ENCODE results near the gene HCN2. TPM values are rescaled to one million over a fixed set of nuclear protein-coding genes. Genes with fewer than 3 reads are reported as not detected.
"Not testable (repeated sequence)": the region's sequence is repeated elsewhere in the genome, so short reads cannot be mapped to it uniquely, and the experiment has no call there.

Gene HCN2
- polyA plus RNA-seq, 3 donors, result 0.09 to 0.29 (median 0.22) TPM

- WGBS, 3 donors, result 20 to 29% (median 27%) methylated on average over 32 to 36 of the region's 36 CpGs
- H3K27ac ChIP-seq (ENCODE audit: low read depth, low read length), result no peak overlapping the region
Observed at GRCh38 chr19:610801-611480, 21.3 kb downstream of the HCN2 start.

- no peak overlapping the region for H3K27ac ChIP-seq (ENCODE audit: low read depth, low read length)
Observed at GRCh38 chr19:611481-611868, 21.8 kb downstream of the HCN2 start.

GRCh38 chr19:612941-613340, 23.3 kb downstream of the HCN2 start:
- WGBS, 3 donors, result 72 to 90% (median 79%) methylated on average over 33 of the region's 33 CpGs
- H3K27ac ChIP-seq (ENCODE audit: low read depth, low read length), result no peak overlapping the region

More at GRCh38 chr19:611481-611868, 21.8 kb downstream of the HCN2 start:
- 49 to 61% (median 61%) methylated on average over 13 of the region's 13 CpGs for WGBS, 3 donors

GRCh38 chr19:613732-614567, 24.3 kb downstream of the HCN2 start:
- 59 to 79% (median 77%) methylated on average over 48 to 54 of the region's 54 CpGs for WGBS, 3 donors
- H3K27ac ChIP-seq (ENCODE audit: low read depth, low read length), result no peak overlapping the region

- H3K27ac ChIP-seq (ENCODE audit: low read depth, low read length), result no peak overlapping the region
- 26 to 40% (median 29%) methylated on average over 14 to 33 of the region's 33 CpGs for WGBS, 3 donors
Observed at GRCh38 chr19:615619-616018, 25.9 kb downstream of the HCN2 start.

GRCh38 chr19:616062-616700, 26.5 kb downstream of the HCN2 start:
- WGBS, 3 donors, result 16 to 31% (median 19%) methylated on average over 20 to 75 of the region's 97 CpGs
- H3K27ac ChIP-seq (ENCODE audit: low read depth, low read length), result no peak overlapping the region

GRCh38 chr19:616747-617526, 27.3 kb downstream of the HCN2 start:
- 77 to 87% (median 86%) methylated on average over 33 to 58 of the region's 58 CpGs for WGBS, 3 donors
- no peak overlapping the region for H3K27ac ChIP-seq (ENCODE audit: low read depth, low read length)

- H3K27ac ChIP-seq (ENCODE audit: low read depth, low read length), result no peak overlapping the region
- 91 to 93% (median 92%) methylated on average over 29 of the region's 29 CpGs for WGBS, 3 donors
Observed at GRCh38 chr19:617551-618246, 28.0 kb downstream of the HCN2 start.

GRCh38 chr19:618247-618619, 28.6 kb downstream of the HCN2 start:
- WGBS, 3 donors, result 88 to 95% (median 93%) methylated on average over 19 of the region's 19 CpGs
- H3K27ac ChIP-seq (ENCODE audit: low read depth, low read length), result no peak overlapping the region

GRCh38 chr19:618674-619285, 29.1 kb downstream of the HCN2 start:
- 91 to 96% (median 94%) methylated on average over 26 to 27 of the region's 27 CpGs for WGBS, 3 donors
- H3K27ac ChIP-seq (ENCODE audit: low read depth, low read length), result no peak overlapping the region

GRCh38 chr19:619286-620002, 29.8 kb downstream of the HCN2 start:
- WGBS, 3 donors, result 94 to 97% (median 96%) methylated on average over 45 to 47 of the region's 47 CpGs
- H3K27ac ChIP-seq (ENCODE audit: low read depth, low read length), result no peak overlapping the region

GRCh38 chr19:620166-620862, 30.6 kb downstream of the HCN2 start:
- no peak overlapping the region for H3K27ac ChIP-seq (ENCODE audit: low read depth, low read length)
- 93 to 97% (median 96%) methylated on average over 43 to 51 of the region's 51 CpGs for WGBS, 3 donors

GRCh38 chr19:621191-621590, 31.5 kb downstream of the HCN2 start:
- 93 to 98% (median 95%) methylated on average over 36 to 48 of the region's 48 CpGs for WGBS, 3 donors
- not testable (repeated sequence) for H3K27ac ChIP-seq (ENCODE audit: low read depth, low read length)

GRCh38 chr19:621819-622218, 32.1 kb downstream of the HCN2 start:
- no peak overlapping the region for H3K27ac ChIP-seq (ENCODE audit: low read depth, low read length)
- 93 to 96% (median 96%) methylated on average over 24 of the region's 24 CpGs for WGBS, 3 donors

- WGBS, 3 donors, result 93 to 96% (median 96%) methylated on average over 32 to 37 of the region's 37 CpGs
- no peak overlapping the region for H3K27ac ChIP-seq (ENCODE audit: low read depth, low read length)
Observed at GRCh38 chr19:622666-623065, 33.0 kb downstream of the HCN2 start.

- H3K27ac ChIP-seq (ENCODE audit: low read depth, low read length), result no peak overlapping the region
- WGBS, 3 donors, result 92 to 94% (median 94%) methylated on average over 37 to 44 of the region's 44 CpGs
Observed at GRCh38 chr19:623175-623916, 33.7 kb downstream of the HCN2 start.
